ENCODE data around the gene NSMCE1.

- TF ChIP-seq CTCF (IDR thresholded peaks at IDR 0.05; ENCODE audit: borderline replicate concordance, extremely low read depth, low read length, poor library complexity, severe bottlenecking) (no peak), EZH2 (IDR thresholded peaks at IDR 0.05; ENCODE audit: borderline replicate concordance, low read depth, low read length, severe bottlenecking) (no peak)
Observed at GRCh38 chr16:27264151-27264550, 4.4 kb downstream of the NSMCE1 start.
